CD4-positive, alpha-beta T cell treated with Interleukin-10 for 1 hour (primary cell): Measurements from ENCODE around the gene TIAL1.
"Not testable (repeated sequence)": the region's sequence is repeated elsewhere in the genome, so short reads cannot be mapped to it uniquely, and the experiment has no call there.

Experiments
- DNase-seq: peaks from one replicate; pipeline ENCODE4 v3.0.0-alpha.2; 2020

Gene TIAL1

DNA sequence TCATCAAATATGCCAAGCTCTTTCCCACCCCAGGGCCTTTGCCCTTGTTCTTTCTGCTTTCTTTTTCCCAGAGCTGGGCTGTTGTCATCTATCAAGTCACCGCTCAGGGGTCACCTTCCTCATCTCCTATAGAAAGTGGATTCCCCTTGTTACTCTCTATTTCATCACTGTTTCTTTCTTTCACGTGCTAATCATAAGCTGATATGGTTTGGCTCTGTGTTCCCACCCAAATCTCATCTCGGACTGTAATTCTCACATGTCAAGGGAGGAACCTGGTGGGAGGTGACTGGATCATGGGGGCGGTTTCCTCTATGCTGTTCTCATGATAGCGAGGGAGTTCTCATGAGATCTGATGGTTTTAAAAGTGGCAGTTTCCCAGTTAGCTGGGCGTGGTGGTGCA, 17.0 kb upstream of the TIAL1 start:
- DNase-seq: no peak

DNA sequence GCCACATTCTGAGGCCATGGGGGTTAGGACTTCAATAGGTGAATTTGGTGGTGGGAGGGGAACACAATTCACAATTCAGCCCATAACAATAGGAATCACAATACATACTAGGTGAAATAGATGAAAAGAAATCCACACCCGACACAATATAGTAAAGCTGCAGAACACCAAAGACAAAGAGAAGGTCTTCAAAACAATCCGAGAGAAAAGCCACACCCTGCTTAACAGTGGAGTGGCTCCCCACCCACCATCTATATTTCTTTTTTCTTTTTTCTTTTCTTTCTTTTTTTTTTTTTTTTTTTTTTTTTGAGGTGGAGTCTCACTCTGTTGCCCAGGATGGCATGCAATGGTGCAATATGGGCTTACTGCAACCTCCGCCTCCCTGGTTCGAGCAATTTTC, 14.7 kb upstream of the TIAL1 start:
- DNase-seq: no peak

DNA sequence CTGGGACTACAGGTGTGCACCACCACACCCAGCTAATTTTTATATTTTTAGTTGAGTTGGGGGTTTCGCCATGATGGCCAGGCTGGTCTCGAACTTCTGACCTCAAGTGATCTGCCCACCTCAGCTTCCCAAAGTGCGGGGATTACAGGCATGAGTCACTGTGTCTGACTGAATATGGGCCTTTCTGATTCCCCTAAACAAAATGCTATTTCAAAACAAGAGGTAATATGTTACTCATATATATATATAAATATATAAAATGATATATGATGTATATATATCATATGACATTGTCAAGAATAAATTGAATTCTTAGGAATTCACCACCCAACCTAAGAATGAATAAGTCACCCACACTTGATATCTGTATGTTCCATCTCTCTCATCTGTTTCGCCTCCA, 12.8 kb upstream of the TIAL1 start:
- no peak for DNase-seq

DNA sequence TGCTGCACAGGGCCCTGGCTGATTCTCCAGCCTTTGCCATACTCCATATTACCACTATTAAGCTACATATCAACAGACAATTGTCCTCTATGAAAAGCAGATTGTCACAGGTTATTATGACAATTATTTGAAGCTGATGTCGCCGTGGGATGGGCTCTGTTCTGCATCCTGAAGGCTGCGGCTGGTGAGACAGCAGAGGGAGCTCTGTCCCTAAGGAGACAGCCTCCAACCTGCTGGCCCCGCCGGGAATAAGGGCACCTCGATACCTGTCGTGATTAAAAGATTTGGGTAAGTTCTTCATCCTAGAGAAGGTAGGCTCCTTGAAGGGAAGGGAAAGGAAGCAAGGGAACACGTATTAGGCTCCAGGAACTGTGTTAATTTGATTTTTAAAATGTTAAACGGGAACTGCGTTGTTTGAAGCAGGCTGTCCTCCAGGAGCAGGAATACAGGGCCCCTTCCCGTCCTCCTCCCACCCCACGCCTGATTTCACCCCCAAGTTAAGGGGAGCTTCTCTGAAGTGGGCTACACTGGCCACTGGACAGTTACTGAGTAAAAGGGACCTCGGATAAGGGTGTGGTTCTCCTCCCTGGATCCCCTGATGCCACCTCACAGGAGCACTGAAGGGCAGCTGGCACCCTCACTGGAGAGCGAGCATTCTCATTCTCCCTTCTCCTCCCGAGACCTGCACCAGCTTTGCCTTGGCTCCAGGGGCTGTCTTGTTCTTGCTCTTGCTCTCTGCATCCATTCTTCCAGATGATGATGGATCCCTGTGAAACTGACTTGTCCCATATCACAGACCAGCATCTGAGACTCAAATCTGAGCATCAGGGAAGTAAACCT, 11.8 kb upstream of the TIAL1 start:
- peak; percentile 47 for DNase-seq

DNA sequence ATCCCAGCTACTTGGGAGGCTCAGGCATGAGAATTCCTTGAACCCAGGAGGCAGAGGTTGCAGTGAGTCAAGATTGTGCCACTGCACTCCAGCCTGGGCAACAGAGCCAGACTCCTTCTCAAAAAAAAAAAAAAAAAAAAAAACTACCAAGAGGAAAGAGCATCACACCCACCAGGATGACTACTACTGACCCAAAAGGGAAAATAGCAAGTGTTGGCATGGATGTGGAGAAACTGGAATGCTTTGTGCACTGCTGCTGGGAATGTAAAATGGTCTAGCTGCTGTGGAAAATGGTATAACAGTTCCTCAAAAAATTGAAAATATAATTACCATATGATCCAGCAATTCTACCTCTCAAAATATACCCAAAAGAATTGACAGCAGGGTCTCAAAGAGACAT, 7.7 kb upstream of the TIAL1 start:
- DNase-seq: no peak

DNA sequence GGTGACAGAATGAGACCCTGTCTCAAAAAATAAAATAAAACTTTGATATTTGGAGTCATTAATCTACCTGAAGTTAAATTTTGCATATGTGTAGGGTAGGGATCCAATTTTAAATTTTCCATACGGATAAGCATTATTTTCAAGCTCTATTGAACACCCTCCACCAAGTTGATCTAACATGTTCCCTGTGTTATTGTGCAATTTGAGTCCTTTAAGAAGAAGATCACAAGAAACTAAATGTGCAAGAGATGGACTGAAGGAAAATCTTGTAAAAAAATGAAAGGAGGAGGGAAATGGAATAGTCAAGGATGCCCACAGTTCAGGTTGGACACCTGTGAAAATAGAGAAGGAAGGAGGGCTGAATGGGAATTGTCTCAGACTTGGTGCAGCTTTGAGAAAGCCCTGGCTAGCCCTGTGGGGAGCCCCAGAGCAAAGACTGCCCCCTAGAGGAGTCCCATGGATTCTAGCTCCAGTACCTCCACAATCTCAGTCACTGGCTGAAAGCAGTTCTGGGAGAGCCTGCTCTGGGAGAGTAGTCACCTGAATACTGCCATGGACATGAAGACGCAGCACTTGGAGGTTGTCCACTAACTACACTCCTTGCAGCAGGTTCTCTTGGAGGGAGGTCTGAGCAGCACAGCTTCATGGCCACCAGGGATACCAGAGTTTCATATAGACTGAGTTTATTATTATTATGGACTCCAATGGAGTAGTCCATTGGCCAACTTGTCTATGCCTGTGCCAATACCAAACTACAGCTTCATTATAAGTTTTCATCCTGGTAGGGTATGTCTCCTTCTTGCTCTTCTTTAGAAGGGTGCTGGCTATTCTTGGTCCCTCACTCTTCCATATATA, 5.7 kb upstream of the TIAL1 start:
- peak; percentile 46 for DNase-seq

DNA sequence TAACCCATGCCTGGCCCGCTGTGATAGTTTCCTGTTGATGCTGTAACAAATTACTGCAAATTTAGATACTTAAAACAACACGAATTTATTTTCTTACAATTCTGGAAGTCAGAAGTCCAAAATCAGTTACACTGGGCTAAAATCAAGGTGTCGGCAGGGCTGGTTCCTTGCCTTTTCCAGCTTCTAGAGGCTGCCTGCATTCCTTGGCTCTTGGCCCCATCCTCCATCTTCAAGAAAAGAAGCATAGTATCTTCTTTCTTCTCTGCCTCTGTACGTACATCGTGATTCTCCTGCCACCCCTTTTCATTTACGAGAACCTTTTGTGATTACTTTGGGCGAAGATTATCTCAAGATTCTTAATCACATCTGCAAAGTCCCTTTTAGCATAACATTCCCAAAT, 1.6 kb upstream of the TIAL1 start:
- DNase-seq: no peak

DNA sequence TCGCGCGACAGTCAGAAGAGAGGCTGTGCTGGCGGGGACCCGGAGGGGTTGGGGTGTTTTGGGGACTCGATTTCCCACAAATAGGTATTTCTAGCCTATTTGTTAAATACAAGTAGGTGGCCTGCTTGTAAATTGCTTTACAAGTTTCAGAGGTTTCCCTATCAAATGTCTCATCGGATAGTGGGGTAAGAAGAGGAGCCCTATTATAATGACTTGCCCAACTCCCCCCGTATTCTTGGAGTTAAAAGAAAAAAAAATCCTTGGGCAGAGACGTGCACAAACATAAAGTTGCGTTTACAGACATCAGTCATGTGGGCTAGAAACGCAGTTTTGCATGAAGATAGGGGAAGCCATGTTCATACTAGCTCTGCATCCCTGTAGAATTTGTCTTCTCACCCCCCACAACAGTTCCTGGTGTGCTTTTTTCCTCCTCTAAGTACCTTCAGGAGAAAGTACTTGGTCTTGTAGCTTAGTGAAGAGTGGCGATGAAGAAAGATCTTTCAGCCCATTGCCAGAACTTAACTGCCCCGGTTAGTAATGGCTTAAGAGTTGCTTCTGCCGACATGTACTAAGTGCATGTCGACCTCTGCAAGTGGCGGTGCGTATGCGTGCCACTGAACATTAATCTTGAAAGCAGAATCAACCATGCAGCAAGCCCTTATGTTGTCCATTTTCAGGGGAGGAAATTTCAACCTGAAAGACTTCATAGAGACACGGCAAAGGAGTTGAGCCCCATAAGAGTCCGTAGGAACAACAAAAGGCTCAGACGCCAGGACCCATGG, 832 bp upstream of the TIAL1 start:
- DNase-seq: no peak

DNA sequence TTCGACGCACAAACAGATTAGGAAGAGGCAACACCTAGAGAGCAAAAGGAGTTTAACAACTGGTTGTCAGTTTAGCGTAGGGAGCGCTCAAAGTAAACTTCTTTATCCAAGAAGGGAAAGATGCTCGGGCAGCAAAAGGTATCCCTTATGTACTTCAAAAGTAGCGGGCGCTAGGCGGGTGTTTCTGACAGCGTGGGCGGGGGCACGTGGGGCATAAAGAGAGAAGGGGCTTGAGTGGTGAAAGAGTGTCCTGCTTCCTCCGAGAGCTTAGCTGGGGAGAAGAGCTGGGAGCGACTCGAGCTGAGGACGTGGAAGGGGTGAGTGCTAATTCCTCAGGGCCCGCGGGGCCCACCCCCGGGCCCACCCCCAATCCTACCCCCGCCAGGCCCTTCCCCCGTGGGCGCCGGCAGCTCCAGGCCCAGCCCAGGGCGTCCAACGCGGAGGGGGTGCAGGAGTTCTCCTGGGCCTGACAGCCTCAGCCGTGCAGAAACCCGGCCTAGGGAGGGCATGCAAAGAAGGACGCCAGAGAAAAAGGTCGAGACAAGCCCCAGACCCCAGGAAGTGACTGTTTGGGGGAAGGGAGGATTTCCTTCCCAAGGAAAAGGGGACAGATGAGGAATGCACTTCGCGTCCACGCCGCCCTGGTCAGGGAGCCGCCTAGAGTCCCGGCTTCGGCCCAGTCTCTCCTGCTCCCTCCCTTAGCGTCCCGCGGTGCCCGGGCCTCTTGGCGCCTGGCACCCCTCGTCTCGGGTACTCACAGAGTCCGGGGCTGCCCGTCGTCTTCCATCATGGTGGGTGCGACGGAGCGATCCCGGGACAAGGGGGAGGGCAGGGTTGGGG, 868 bp downstream of the TIAL1 start:
- DNase-seq: peak; percentile 47

DNA sequence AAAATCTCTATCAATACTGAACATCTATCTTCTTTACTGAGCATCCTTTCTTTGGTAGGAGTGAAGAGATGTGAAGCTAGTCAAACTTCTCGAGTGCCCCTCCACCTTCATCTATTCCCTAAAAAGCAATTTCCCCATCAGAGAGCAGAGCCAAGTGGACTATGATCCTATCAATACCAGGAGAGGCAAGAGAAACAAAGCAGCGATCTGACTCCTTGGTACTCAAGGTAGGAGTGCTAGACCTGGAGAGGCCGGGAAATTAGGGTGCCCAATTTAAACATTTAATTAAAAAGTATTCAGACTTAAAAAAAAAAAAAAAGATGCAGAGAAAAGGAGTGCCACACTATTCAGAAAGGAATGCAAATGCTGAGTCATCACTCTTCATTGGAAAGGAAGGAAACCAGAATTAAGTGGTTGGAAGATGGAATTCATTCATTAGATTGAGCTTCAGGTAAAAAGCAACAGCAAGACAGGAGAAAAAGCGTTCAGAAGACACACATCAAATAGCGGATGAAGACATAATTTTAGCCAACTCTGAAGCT, 1.6 kb downstream of the TIAL1 start:
- no peak for DNase-seq

DNA sequence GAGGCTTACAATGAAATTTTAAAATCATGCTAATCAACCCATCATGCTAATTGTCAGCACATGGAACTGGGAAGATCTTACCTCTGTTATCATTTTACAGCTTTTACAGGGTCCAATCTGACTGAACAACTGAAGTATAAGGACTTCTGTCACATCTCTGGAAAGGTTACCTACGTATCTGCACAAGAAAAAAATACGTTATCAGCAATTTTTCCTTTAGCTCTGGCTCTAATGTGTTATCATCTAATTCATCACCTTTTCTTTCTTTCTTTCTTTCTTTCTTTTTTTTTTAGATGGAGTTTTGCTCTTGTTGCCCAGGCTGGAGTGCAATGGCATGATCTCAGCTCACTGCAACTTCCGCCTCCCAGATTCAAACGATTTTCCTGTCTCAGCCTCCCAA, 8.7 kb downstream of the TIAL1 start:
- DNase-seq: no peak

DNA sequence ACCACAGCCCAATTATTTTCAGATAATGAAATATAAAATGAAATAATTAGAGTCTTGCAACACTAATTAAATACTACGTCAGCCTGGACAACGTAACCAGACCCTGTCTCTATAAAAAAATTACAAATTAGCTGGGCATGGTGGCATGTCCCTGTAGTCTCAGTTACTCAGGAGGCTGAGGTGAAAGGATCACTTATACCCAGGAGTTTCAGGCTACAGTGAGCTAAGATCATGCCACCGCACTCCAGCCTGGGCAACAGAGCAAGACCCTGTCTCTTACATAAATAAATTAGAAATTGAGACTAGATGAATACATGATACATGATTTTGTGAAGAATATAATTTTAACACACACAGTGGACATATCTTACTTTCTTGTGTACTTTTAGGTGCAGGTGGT, 18.4 kb downstream of the TIAL1 start:
- DNase-seq: no peak

DNA sequence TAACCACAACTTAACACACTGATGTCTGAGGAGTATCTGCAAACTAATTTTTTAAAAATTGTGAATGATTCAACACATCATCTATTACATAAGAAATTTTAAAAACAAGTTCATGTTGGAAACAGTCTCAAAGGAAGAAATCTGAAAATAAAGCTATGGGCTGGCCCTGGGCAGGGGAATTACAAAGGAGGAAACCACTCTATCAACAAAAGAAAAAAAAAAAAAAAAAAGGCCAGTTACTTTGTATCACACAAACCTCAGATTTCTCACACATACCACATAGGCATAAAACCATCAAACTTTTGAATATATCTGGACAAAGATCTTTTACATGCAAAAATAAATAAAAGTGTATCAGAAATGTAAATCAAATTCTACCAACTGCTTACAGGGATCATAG, 20.8 kb downstream of the TIAL1 start:
- DNase-seq: peak; percentile 30

DNA sequence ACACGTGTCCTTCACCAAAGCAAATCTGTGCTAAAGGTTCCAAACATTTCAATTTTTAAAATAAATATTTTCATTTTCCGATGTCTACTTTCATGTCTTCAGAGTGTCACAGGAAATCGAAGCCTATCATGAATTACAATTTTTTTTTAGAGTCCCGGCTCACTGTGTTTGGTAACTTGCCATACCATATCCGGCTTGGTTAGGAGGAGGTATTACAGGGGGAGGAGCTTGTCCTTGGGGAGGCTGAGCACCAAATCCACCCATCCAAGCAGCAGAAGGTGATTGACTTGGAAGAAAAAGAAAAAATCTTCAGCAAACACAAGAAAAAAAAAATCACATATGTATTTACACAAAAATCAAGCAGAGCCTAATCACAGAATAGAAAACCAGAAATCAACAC, 21.3 kb downstream of the TIAL1 start:
- DNase-seq: peak; percentile 68

DNA sequence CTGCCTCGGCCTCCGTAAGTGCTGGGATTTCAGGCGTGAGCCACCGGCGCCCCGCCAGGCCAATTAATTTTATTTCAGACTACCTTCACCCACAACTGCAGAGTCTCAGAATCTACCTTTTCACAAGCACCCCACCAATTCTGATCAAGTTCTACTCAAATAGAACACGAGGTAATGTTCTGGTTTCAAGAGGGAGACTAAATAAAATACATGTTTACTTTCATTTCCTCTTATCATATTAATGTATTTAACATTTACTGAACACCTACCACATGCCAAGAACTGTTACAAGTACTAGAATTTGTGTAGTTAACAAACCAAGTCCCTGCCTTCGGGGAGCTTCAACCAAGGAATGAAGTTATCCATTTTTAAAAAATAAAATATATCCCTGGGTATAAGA, 28.8 kb downstream of the TIAL1 start:
- no peak for DNase-seq

DNA sequence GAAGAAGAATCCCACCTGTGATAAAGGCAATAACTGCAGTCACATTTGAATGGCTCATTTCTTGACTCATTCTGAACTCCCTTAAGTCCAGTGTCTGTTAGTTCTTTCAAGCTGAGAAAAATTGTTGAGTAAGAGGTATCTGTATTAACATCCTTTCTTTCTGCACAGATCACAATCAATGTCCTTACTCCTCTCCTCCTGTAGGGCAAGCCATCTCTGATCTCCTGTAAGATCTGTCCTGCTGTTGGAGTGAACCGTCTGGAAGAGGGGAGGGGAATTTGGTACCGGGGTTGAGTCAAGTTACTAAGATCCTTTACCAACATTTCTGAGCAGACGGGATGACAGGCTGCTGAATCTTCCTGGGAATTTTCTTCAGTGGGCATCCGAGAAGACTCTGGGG, 34.7 kb downstream of the TIAL1 start:
- no peak for DNase-seq

DNA sequence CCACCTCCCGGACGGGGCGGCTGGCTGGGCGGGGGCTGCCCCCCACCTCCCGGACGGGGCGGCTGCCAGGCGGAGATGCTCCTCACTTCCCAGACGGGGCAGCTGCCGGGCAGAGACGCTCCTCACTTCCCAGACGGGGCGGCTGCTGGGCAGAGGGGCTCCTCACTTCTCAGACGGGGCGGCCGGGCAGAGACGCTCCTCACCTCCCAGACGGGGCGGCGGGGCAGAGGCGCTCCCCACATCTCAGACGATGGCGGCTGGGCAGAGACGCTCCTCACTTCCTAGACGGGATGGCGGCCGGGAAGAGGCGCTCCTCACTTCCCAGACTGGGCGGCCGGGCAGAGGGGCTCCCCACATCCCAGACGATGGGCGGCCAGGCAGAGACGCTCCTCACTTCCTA, 37.3 kb downstream of the TIAL1 start:
- not testable (repeated sequence) for DNase-seq

DNA sequence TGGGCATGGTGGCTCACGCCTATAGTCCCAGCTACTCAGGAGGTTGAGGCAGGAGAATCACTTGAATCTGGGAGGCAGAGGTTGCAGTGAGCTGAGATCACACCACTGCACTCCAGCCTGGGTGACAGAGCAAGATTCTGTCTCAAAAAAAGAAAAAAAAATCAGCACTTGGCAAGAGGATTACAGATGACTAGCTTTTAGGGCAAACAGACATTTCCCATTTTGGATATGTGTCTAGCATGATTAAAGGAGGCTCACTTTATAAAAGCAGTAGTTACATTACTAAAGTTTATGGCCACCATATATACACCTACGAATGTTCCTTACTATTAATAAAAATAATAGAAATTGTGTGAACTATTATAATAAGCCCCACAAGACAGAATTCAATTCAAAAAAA, 40.7 kb downstream of the TIAL1 start:
- DNase-seq: not testable (repeated sequence)

DNA sequence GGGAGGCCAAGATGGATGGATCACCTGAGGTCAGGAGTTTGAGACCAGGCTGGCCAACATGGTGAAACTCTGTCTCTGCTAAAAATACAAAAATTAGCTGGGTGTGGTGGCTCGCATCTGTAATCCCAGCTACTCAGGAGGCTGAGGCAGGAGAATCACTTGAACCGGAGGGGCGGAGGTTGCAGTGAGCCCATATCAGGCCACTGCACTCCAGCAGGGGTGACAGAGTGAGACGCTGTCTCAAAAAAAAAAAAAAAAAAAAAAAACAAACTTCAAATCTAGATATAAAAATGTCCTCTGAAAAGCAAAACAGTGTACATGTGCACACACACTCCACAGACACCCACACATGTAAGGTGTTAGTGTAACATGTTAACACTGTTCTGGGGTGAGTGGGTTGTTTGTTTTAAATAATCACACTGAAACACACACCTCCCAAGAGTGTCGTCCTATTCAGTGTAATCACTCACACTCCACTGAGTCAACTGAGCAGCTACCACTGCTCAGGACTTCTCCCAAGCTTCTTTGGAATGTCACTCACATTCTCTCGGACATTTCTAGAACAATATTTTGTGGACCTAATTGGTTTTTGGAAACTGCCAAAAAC, 41.5 kb downstream of the TIAL1 start:
- no peak for DNase-seq

DNA sequence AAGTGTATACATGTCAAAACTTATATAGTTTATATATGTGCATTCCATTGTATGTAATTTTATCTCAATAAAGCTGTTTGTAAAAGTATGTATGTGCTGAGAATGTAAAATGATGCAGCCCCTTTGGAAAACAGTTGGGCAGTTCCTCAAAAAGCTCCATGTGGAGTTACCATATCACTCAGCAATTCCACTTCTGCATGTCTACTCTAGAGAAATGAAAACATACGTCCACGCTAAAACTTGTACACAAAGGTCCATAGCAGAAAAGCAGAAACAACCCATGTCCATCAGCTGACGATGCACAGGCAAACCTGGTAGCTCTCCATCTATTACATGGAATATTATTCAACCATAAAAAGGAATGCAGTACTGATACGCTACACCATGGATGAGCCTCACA, 45.9 kb downstream of the TIAL1 start:
- no peak for DNase-seq

DNA sequence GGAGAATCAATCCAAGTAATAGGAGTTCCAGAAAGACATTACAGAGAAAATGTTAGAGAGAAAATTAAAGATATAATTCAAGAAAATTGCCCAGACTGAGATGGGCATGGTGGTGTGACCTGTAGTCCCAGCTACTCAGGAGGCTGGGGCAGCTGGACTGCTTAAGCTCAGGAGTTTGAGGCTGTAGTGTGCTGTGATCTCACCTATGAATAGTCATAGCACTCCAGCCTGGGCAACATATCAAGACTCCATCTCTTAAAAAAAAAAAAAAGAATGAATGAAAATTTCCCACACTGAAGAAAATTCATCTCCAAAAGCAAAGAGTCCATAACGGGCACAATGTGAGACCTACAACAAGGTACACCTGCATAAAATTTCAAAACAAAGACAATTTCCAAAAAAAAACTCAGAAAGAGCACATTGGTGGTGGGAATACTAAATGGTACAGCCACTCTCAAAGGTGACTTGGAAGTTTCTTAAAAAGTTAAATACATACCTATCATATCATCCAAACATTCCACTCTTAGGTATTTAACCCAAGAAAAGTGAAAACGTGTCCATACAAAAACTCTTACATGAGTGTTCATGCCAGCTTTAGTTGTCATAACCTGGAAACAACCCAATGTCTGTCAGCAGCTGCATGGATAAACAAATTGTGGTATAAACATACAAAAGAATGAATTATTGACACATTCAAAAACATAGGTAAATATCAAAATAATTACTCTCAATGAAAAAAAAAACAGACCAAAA, 47.3 kb downstream of the TIAL1 start:
- DNase-seq: no peak
